GM12878 (cell line): Measurements from ENCODE around the gene FOXI2. TPM values are rescaled to one million over a fixed set of nuclear protein-coding genes. Genes with fewer than 3 reads are reported as not detected.

ENCODE experiments used
- ATAC-seq: fragments of 200-7000 bp; cut with Tn5 transposase; 3 replicates; pipeline ENCODE4 v1.9.1; 2020; ENCODE audit warnings: mild to moderate bottlenecking, moderate library complexity
- BruUV-seq: library from RNA; stranded (reverse); fragments of 400-500 nt; replicated peaks from 2 replicates; lab custom pipeline; 2021; lab: Mats Ljungman, UMichigan
- CTCF ChIA-PET: fragments of 300-600 bp; sonication (Branson Sonifier 250); formaldehyde crosslinking; extraction: SDS; loops from one replicate; lab custom pipeline; 2021; ENCODE audit warnings: inconsistent platforms; lab: Yijun Ruan, JAX
- POLR2A ChIA-PET: fragments of 350-600 bp; formaldehyde crosslinking; extraction: SDS; loops from one replicate; lab custom pipeline; 2021; ENCODE audit warnings: inconsistent platforms; lab: Charles Lee
- RAD21 ChIA-PET: fragments of 300-600 bp; sonication (Branson Sonifier 250); formaldehyde crosslinking; loops from one replicate; lab custom pipeline; 2023; ENCODE audit warnings: antibody characterized with exemption; ENCODE audit not compliant: unreplicated experiment; lab: Charles Lee
- SMC1A ChIA-PET: fragments of 300-600 bp; sonication (Branson Sonifier 250); formaldehyde crosslinking; loops from one replicate; lab custom pipeline; 2023; ENCODE audit not compliant: unreplicated experiment, uncharacterized antibody; lab: Charles Lee
- DNase-seq: peaks from one replicate; pipeline ENCODE4 v3.0.0-alpha.2; 2011; ENCODE audit warnings: low read depth, low spot score
- FAIRE-seq: peaks from 3 replicates; lab custom pipeline; 2011; peaks lifted over from hg19 to GRCh38; lab: Jason Lieb, UNC
- H2AFZ ChIP-seq: 2 replicates; pipeline ENCODE4 v1.6.0; 2011; ENCODE audit warnings: low read depth, low read length, control low read depth; ENCODE audit not compliant: control insufficient read depth
- H3K27ac ChIP-seq: 2 replicates; pipeline ENCODE4 v1.5.1; 2011; ENCODE audit warnings: control low read depth; ENCODE audit not compliant: control insufficient read depth, insufficient read depth
- H3K27me3 ChIP-seq, 2 experiments: replicated peaks in 1 of 2; 2 replicates each; pipeline versions ENCODE4 v1.6.0 to v1.6.1; 2011; ENCODE audit warnings: low read length in 1 of 2; ENCODE audit not compliant: control insufficient read depth in 2 of 2, insufficient read depth in 2 of 2
- H3K36me3 ChIP-seq, 2 experiments: 2 replicates each; pipeline ENCODE4 v1.5.1; 2011; ENCODE audit warnings: low read length in 1 of 2; ENCODE audit not compliant: control insufficient read depth in 2 of 2, insufficient read depth in 2 of 2
- H3K4me1 ChIP-seq: 2 replicates; pipeline ENCODE4 v1.6.1; 2011; ENCODE audit warnings: mild to moderate bottlenecking, low read length, moderate library complexity, mixed read lengths; ENCODE audit not compliant: control insufficient read depth, insufficient read depth
- H3K4me2 ChIP-seq: 2 replicates; pipeline ENCODE4 v1.6.0; 2011; ENCODE audit warnings: control low read depth; ENCODE audit not compliant: control insufficient read depth, insufficient read depth
- H3K4me3 ChIP-seq: fragments of 200-600 bp; sonication (generic); 2 replicates; pipeline ENCODE4 v1.5.1; 2016
- H3K79me2 ChIP-seq: 2 replicates; pipeline ENCODE4 v1.6.0; 2011; ENCODE audit warnings: low read length; ENCODE audit not compliant: control insufficient read depth, insufficient read depth
- H3K9ac ChIP-seq: 2 replicates; pipeline ENCODE4 v1.8.0; 2011; ENCODE audit warnings: low read length, control low read depth, mixed read lengths; ENCODE audit not compliant: control insufficient read depth, insufficient read depth
- H3K9me3 ChIP-seq: replicated peaks from 3 replicates; pipeline ENCODE4 v1.5.1; 2011; ENCODE audit warnings: mild to moderate bottlenecking, low read length; ENCODE audit not compliant: control insufficient read depth, insufficient read depth
- H4K20me1 ChIP-seq: 2 replicates; pipeline ENCODE4 v1.6.0; 2011; ENCODE audit not compliant: control insufficient read depth, insufficient read depth
- CBX5 ChIP-seq: sonication (generic); IDR thresholded peaks from 2 replicates; pipeline ENCODE4 v1.6.1; 2016; ENCODE audit warnings: low read depth, moderate library complexity, mild to moderate bottlenecking, inconsistent platforms
- CREB1 ChIP-seq: IDR thresholded peaks from 2 replicates; pipeline ENCODE4 v1.6.1; 2012; ENCODE audit warnings: low read depth, mild to moderate bottlenecking, inconsistent platforms
- CREM ChIP-seq: IDR thresholded peaks from 2 replicates; pipeline ENCODE4 v1.6.1; 2014; ENCODE audit warnings: antibody characterized with exemption, low read depth
- GABPA ChIP-seq: IDR thresholded peaks from 2 replicates; pipeline ENCODE4 v1.6.1; 2014; ENCODE audit warnings: antibody characterized with exemption, low read depth, mild to moderate bottlenecking, inconsistent platforms
- HDAC2 ChIP-seq: fragments of 200-600 bp; sonication (generic); IDR thresholded peaks from 2 replicates; pipeline ENCODE4 v1.6.1; 2017
- MEF2B ChIP-seq: fragments of 450-650 bp; IDR thresholded peaks from 2 replicates; pipeline ENCODE4 v1.6.1; 2018; ENCODE audit warnings: mild to moderate bottlenecking, moderate library complexity; ENCODE audit not compliant: partially characterized antibody, poor library complexity, severe bottlenecking
- PAX8 ChIP-seq: fragments of 450-650 bp; IDR thresholded peaks from 2 replicates; pipeline ENCODE4 v1.6.1; 2017; ENCODE audit warnings: mild to moderate bottlenecking, moderate library complexity
- RELA ChIP-seq: fragments of 450-650 bp; IDR thresholded peaks from 2 replicates; pipeline ENCODE4 v1.8.0; 2014; ENCODE audit warnings: borderline replicate concordance; ENCODE audit not compliant: partially characterized antibody
- RFX5 ChIP-seq: IDR thresholded peaks from 2 replicates; pipeline ENCODE4 v1.6.1; 2011; ENCODE audit warnings: low read depth, low read length, improper control_type of control experiment
- SMAD5 ChIP-seq: IDR thresholded peaks from 2 replicates; pipeline ENCODE4 v1.6.1; 2016; ENCODE audit warnings: antibody characterized with exemption, low read depth
- SRF ChIP-seq, 2 experiments: IDR thresholded peaks; 2 replicates each; pipeline ENCODE4 v1.6.1; 2011; ENCODE audit warnings: low read depth in 2 of 2, low read length in 2 of 2, mild to moderate bottlenecking in 1 of 2, moderate library complexity in 1 of 2
- YY1 ChIP-seq: IDR thresholded peaks from 2 replicates; pipeline ENCODE4 v1.6.1; 2011; ENCODE audit warnings: low read depth, mild to moderate bottlenecking, low read length
- ZNF207 ChIP-seq: fragments of 450-650 bp; IDR thresholded peaks from 2 replicates; pipeline ENCODE4 v1.6.1; 2014; ENCODE audit warnings: antibody characterized with exemption, mild to moderate bottlenecking, borderline replicate concordance
- ZNF217 ChIP-seq: fragments of 450-650 bp; IDR thresholded peaks from 2 replicates; pipeline ENCODE4 v1.6.1; 2017; ENCODE audit warnings: antibody characterized with exemption, mild to moderate bottlenecking
- ZNF24 ChIP-seq: fragments of 450-650 bp; IDR thresholded peaks from 2 replicates; pipeline ENCODE4 v1.6.1; 2017; ENCODE audit warnings: antibody characterized with exemption, mild to moderate bottlenecking
- ZNF274 ChIP-seq: IDR thresholded peaks from one replicate; pipeline ENCODE4 v1.8.0; 2011; ENCODE audit not compliant: insufficient read length, insufficient read depth
- ZSCAN29 ChIP-seq: fragments of 450-650 bp; IDR thresholded peaks from 2 replicates; pipeline ENCODE4 v1.6.1; 2017; ENCODE audit warnings: mild to moderate bottlenecking, moderate library complexity
- ZZZ3 ChIP-seq: IDR thresholded peaks from 2 replicates; pipeline ENCODE4 v1.6.1; 2011; ENCODE audit warnings: low read depth; ENCODE audit not compliant: control insufficient read depth, insufficient read length
- WGBS: methylation state at CpG from one replicate; pipeline ENCODE4 v1.1.6; 2016; ENCODE audit warnings: low lambda C conversion rate; ENCODE audit not compliant: insufficient replicate concordance, insufficient coverage; ENCODE audit errors: missing lambda C conversion rate; 5-methylcytosine and 5-hydroxymethylcytosine counted together
- in situ Hi-C: fragments of 300-500 bp; cut with MboI; formaldehyde crosslinking; loops from 9 replicates; pipeline ENCODE4 v1.14.3; 2018; ENCODE audit warnings: mixed read lengths
- intact Hi-C: fragments of 100-400 bp; cut with micrococcal nuclease; formaldehyde crosslinking; loops from one replicate; pipeline ENCODE4 v1.14.2; 2022; ENCODE audit not compliant: unreplicated experiment
- polyA plus RNA-seq, 11 experiments: library from polyadenylated mRNA; depleted of rRNA in 4 of 11; unstranded in 6 of 11; stranded (reverse) in 5 of 11; fragments of >200 nt; fragmentation: Nextera tagmentation in 4 of 11; fragmentation: Illumina TruSeq in 1 of 11; extraction: Ambion mirVana in 4 of 11; extraction: Trizol in 1 of 11; gene quantifications; 1 replicate in 1 of 11; 2 replicates in 10 of 11; pipeline versions ENCODE4 v1.2.1 to v1.2.3, GENCODE V29; 2011 to 2016; ENCODE audit warnings: inconsistent platforms in 2 of 11, missing spikeins in 2 of 11, low read depth in 1 of 11
- total RNA-seq, 4 experiments: library from RNA; depleted of rRNA in 3 of 4; stranded (reverse); fragments of >200 nt in 3 of 4; fragmentation: Illumina TruSeq in 1 of 4; extraction: Trizol in 1 of 4; gene quantifications; 2 replicates each; pipeline versions ENCODE4 v1.2.1 to v1.2.3, GENCODE V29; 2013 to 2021
- TF ChIP-seq, protein P1 (sequence below): IDR thresholded peaks from 2 replicates; pipeline ENCODE4 v1.6.1; 2011; ENCODE audit warnings: mild to moderate bottlenecking, low read depth, low read length, moderate library complexity; ENCODE audit not compliant: insufficient replicate concordance

FOXI2 gene
- total and polyA plus RNA-seq, 10 of the 15 experiments (the other 5 are each of a cell fraction or from before 2014, with no cell fraction given), result not detected

DNA sequence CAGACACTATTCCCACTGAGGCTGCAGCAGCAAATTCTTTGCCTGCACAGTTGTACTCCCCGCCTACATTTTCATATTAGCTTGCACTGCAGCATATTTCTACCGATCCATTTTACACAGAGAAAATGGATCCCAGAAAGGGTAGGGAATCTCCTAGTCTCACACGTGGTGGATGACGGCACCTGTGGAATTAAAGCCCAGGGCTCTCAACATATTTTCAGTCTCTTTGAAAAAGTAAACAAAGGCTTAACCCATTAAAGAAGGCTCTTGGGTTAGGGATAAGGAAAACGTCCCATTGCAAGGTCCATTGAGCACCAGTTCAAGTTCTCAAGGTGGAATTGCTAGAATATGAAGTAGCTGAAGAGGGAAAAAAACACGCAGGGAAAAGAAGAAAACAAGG, 49.4 kb upstream of the FOXI2 start:
- no peaks in the 10 kb centered on the region for H3K4me1 ChIP-seq
- BruUV-seq, result no TSS peak
- no peaks in the 10 kb centered on the region for H3K27me3 ChIP-seq
- no peaks in the 10 kb centered on the region for H4K20me1 ChIP-seq
- H3K4me2 ChIP-seq, result no peak overlapping the region
- WGBS, result 49% methylated on average over 6 of the region's 6 CpGs
- no peak overlapping the region for H3K9ac ChIP-seq
- no peak for ATAC-seq
- no peak for FAIRE-seq
- in situ Hi-C loops, result no loop called here
- no peak overlapping the region for H3K4me3 ChIP-seq
- no peak overlapping the region for H3K27ac ChIP-seq
- ChIA-PET SMC1A (interaction anchor here (1.3 kb wide), 1 partner anchor 10 kb away, joined by 3 read pairs; no protein-coding TSS in a partner anchor), RAD21 (no interaction called here), CTCF (no interaction called here), POLR2A (no interaction called here)
- H3K9me3 ChIP-seq, result no peaks in the 10 kb centered on the region
- no peaks in the 10 kb centered on the region for H3K79me2 ChIP-seq
- intact Hi-C loops, result no loop called here
- H3K36me3 ChIP-seq, result no peaks in the 10 kb centered on the region
- TF ChIP-seq SRF (IDR thresholded peaks at IDR 0.05; ENCODE audit: low read depth in 2 of 2, low read length in 2 of 2) (no peak), HDAC2 (no peak), ZSCAN29 (no peak), PAX8 (no peak)
- no peak for DNase-seq
- no peak overlapping the region for H2AFZ ChIP-seq

DNA sequence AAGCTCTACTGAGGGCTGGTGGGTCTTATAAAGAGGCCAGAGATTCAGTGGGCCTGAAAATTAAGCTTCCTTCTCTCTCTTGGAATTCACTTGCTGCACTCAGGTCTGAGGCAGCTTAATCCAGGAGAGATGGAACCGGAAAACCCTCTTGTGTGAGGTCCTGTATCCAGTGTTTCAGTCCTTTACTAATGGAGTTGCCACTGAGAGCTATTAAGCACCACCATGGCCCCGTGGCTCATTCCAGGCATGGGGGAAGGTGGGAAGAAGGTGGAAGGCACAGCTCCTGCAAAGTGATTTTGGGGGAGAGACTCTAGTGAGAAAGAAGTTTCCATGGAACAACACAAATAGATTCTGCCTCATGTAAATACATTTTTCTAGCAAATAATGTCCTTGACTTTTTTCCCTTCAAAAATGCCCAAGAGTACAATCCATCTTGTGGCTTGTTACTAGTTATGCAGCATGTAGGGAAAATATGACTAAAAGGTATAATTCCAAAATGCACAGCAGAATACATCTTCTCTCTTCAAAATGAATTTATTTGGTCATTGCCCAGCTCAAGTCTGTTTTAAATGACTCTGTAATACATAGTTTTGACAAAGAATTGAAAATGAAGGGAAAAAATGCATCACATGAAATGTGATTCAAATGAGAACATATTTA, 46.7 kb upstream of the FOXI2 start:
- H3K4me3 ChIP-seq, result no peak overlapping the region
- no peak overlapping the region for H3K4me2 ChIP-seq
- no peak overlapping the region for H3K27ac ChIP-seq
- in situ Hi-C loops (no loop called here), intact Hi-C loops (no loop called here)
- no peaks in the 10 kb centered on the region for H4K20me1 ChIP-seq
- 14% methylated on average over 2 of the region's 2 CpGs for WGBS
- H3K79me2 ChIP-seq, result no peaks in the 10 kb centered on the region
- no peak overlapping the region for H2AFZ ChIP-seq
- POLR2A ChIA-PET, result no interaction called here
- H3K36me3 ChIP-seq, result no peaks in the 10 kb centered on the region
- BruUV-seq, result no TSS peak
- DNase-seq (no peak), FAIRE-seq (no peak)
- CTCF ChIA-PET, result no interaction called here
- no peaks in the 10 kb centered on the region for H3K9me3 ChIP-seq
- RAD21 ChIA-PET, result no interaction called here
- H3K9ac ChIP-seq, result no peak overlapping the region
- TF ChIP-seq ZZZ3, result no peak
- TF ChIP-seq SMAD5, result no peak
- TF ChIP-seq ZNF24, result no peak
- TF ChIP-seq RFX5, result no peak
- TF ChIP-seq CREM, result no peak
- TF ChIP-seq ZNF274, result no peak
- TF ChIP-seq MEF2B, result no peak
- TF ChIP-seq, protein P1, sequence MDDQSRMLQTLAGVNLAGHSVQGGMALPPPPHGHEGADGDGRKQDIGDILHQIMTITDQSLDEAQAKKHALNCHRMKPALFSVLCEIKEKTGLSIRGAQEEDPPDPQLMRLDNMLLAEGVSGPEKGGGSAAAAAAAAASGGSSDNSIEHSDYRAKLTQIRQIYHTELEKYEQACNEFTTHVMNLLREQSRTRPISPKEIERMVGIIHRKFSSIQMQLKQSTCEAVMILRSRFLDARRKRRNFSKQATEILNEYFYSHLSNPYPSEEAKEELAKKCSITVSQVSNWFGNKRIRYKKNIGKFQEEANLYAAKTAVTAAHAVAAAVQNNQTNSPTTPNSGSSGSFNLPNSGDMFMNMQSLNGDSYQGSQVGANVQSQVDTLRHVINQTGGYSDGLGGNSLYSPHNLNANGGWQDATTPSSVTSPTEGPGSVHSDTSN, result no peak
- TF ChIP-seq CREB1, result no peak
- no peak for TF ChIP-seq ZNF217
- no peak for TF ChIP-seq GABPA
- no peak for TF ChIP-seq YY1
- TF ChIP-seq RELA, result no peak
- TF ChIP-seq CBX5, result no peak
- no peak for TF ChIP-seq ZNF207
- TF ChIP-seq, all 136 proteins: peak for 0
- Histone ChIP-seq H3K27me3 (no peaks in the 10 kb centered on the region), H3K4me1 (no peaks in the 10 kb centered on the region)
- SMC1A ChIA-PET, result no interaction called here
- no peak for ATAC-seq
